ENCODE data around the gene TRIP12.

DNA sequence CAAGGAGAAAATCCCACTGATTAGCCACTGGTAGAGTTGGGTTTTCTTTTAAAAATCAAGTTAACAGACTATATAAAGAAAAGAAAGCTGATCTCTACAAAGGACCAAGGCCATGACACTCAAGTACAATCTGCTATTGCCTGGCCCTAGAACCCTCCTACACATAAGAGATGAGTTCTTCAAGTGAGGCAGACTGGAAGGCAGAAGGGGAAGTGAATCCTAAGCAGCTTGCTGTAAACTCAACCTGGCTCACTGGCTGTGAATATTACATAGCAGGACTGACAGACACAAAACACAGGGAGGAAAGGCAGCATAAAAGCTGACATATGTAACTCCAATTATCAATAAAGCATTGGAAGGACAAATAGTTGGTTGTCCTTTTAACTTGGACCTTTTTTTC is 65.4 kb downstream of the TRIP12 start:
- TF ChIP-seq POLR2AphosphoS5 (IDR thresholded peaks at IDR 0.05), result no peak
- TF ChIP-seq CTCF (IDR thresholded peaks at IDR 0.05), result no peak

All from esophagus muscularis mucosa (tissue), 3 donors.